SK-N-SH treated with all-trans-retinoic acid at 6 μM for 48 hours (cell line): ENCODE data around the gene ABHD5.

ENCODE experiments used
- ATAC-seq: fragments of 200-7000 bp; cut with Tn5 transposase; 3 replicates; pipeline ENCODE4 v1.9.1; 2020; ENCODE audit warnings: mild to moderate bottlenecking, moderate library complexity
- ARNTL ChIP-seq: fragments of 450-650 bp; formaldehyde crosslinking; IDR thresholded peaks from 2 replicates; pipeline ENCODE4 v1.5.0; 2020; ENCODE audit warnings: low read depth, mild to moderate bottlenecking, moderate library complexity, borderline replicate concordance
- BACH2 ChIP-seq: fragments of 250-450 bp; sonication (Bioruptor Pico); IDR thresholded peaks from 2 replicates; pipeline ENCODE4 v1.9.0; 2021; ENCODE audit warnings: mild to moderate bottlenecking, borderline replicate concordance
- CSDC2 ChIP-seq: fragments of 250-450 bp; sonication (Bioruptor Pico); IDR thresholded peaks from 2 replicates; pipeline ENCODE4 v1.5.0; 2020; ENCODE audit warnings: mild to moderate bottlenecking, moderate library complexity
- CSRNP3 ChIP-seq: fragments of 250-450 bp; sonication (Bioruptor Pico); IDR thresholded peaks from 2 replicates; pipeline ENCODE4 v1.5.1; 2021; ENCODE audit warnings: mild to moderate bottlenecking, moderate library complexity
- ESRRG ChIP-seq: fragments of 250-450 bp; sonication (Bioruptor Pico); IDR thresholded peaks from 2 replicates; pipeline ENCODE4 v1.6.1; 2021; ENCODE audit warnings: mild to moderate bottlenecking
- GLIS3 ChIP-seq: fragments of 250-450 bp; sonication (Bioruptor Pico); IDR thresholded peaks from 2 replicates; pipeline ENCODE4 v1.5.0; 2020; ENCODE audit warnings: mild to moderate bottlenecking, moderate library complexity
- ISL1 ChIP-seq: fragments of 250-450 bp; sonication (Bioruptor Pico); IDR thresholded peaks from 2 replicates; pipeline ENCODE4 v2.1.2; 2022; ENCODE audit warnings: mild to moderate bottlenecking, moderate library complexity
- OSR1 ChIP-seq: fragments of 250-450 bp; sonication (Bioruptor Pico); IDR thresholded peaks from 2 replicates; pipeline ENCODE4 v1.8.0; 2022; ENCODE audit warnings: moderate library complexity, mild to moderate bottlenecking, inconsistent platforms
- PATZ1 ChIP-seq: fragments of 250-450 bp; sonication (Bioruptor Pico); IDR thresholded peaks from 2 replicates; pipeline ENCODE4 v1.8.0; 2020; ENCODE audit warnings: mild to moderate bottlenecking, moderate library complexity, borderline replicate concordance
- PPARA ChIP-seq: fragments of 250-450 bp; sonication (Bioruptor Pico); IDR thresholded peaks from 2 replicates; pipeline ENCODE4 v1.5.0; 2020; ENCODE audit warnings: mild to moderate bottlenecking, borderline replicate concordance
- RARB ChIP-seq: fragments of 250-450 bp; sonication (Bioruptor Pico); IDR thresholded peaks from 2 replicates; pipeline ENCODE4 v1.8.0; 2021; ENCODE audit warnings: mild to moderate bottlenecking, moderate library complexity
- TCF4 ChIP-seq: fragments of 250-450 bp; sonication (Bioruptor Pico); IDR thresholded peaks from 2 replicates; pipeline ENCODE4 v1.8.0; 2021; ENCODE audit warnings: mild to moderate bottlenecking, moderate library complexity, borderline replicate concordance
- TOX ChIP-seq: fragments of 250-450 bp; sonication (Bioruptor Pico); IDR thresholded peaks from 2 replicates; pipeline ENCODE4 v1.8.0; 2021; ENCODE audit warnings: mild to moderate bottlenecking, moderate library complexity, borderline replicate concordance
- TSHZ2 ChIP-seq: fragments of 250-450 bp; sonication (Bioruptor Pico); IDR thresholded peaks from 2 replicates; pipeline ENCODE4 v1.5.0; 2020; ENCODE audit warnings: mild to moderate bottlenecking, moderate library complexity
- ZC3H10 ChIP-seq: fragments of 250-450 bp; sonication (Bioruptor Pico); IDR thresholded peaks from 2 replicates; pipeline ENCODE4 v1.5.1; 2021; ENCODE audit warnings: mild to moderate bottlenecking, moderate library complexity
- ZFP3 ChIP-seq: fragments of 250-450 bp; sonication (Bioruptor Pico); IDR thresholded peaks from 2 replicates; pipeline ENCODE4 v1.5.0; 2020; ENCODE audit warnings: mild to moderate bottlenecking, moderate library complexity
- ZNF565 ChIP-seq: fragments of 450-650 bp; formaldehyde crosslinking; conservative IDR thresholded peaks from 2 replicates; pipeline ENCODE4 v1.5.0; 2020; ENCODE audit warnings: low read depth, mild to moderate bottlenecking, moderate library complexity
- ZNF70 ChIP-seq: fragments of 450-650 bp; formaldehyde crosslinking; IDR thresholded peaks from 2 replicates; pipeline ENCODE4 v1.5.0; 2020; ENCODE audit warnings: mild to moderate bottlenecking, moderate library complexity
- ZNF8 ChIP-seq: fragments of 450-650 bp; formaldehyde crosslinking; IDR thresholded peaks from 2 replicates; pipeline ENCODE4 v1.5.0; 2020; ENCODE audit warnings: mild to moderate bottlenecking, moderate library complexity

The ABHD5 gene

DNA sequence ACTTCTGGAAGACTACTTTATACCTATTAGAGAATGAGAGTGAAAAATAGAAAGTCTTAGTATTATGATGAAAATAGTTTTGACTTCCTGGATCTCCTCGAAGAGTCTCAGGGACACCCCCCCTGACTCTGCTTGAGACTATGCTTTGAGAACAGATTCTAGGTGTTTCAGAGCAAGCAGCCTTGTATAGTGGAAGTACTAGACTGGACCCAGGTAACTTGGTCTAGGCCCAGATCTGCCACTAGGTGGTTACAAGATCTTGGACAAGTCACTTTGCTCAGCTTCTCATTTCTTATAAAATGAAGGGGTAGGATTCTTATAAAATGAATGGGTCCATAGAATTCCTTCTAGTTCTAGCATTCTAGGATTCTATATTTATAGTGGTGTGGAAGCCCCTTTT is 9.1 kb downstream of the ABHD5 start:
- TF ChIP-seq CSRNP3 (CRISPR knock-in tag) = no peak
- no peak for TF ChIP-seq OSR1 (CRISPR knock-in tag)
- TF ChIP-seq ZNF565 (CRISPR knock-in tag) = no peak
- TF ChIP-seq TSHZ2 (CRISPR knock-in tag) = no peak
- peak; percentile 38; the same call in 1 of the 3 replicates for ATAC-seq

GRCh38 chr3:43704697-43705096 is 14.0 kb downstream of the ABHD5 start:
- TF ChIP-seq RARB (CRISPR knock-in tag) = no peak
- TF ChIP-seq GLIS3 (CRISPR knock-in tag) = no peak
- TF ChIP-seq CSDC2 = no peak
- no peak for TF ChIP-seq ISL1 (CRISPR knock-in tag)
- no peak for TF ChIP-seq OSR1 (CRISPR knock-in tag)
- TF ChIP-seq PATZ1 (CRISPR knock-in tag) = no peak
- no peak for TF ChIP-seq ZNF70 (CRISPR knock-in tag)
- no peak for TF ChIP-seq ARNTL
- no peak for ATAC-seq

DNA sequence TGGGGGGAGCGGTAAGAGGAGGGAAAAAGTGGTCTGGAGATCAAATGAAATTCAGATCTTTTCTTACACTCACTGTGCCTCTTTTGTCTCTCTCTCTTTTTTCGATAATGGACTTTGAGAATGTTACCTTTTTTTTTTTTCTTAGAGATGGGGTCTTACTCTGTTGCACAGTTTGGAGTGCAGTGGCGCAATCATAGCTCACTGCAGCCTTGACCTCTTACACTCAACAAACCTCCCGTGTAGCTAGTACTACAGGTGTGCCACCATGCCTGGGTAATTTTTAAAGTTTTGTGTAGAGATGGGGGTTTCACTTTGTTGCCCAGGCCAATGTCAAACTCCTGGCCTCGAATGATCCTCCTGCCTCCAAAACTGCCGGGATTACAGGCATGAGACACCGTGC is 15.6 kb downstream of the ABHD5 start:
- ATAC-seq = no peak
- no peak for TF ChIP-seq PPARA (CRISPR knock-in tag)
- no peak for TF ChIP-seq CSRNP3 (CRISPR knock-in tag)
- TF ChIP-seq TSHZ2 (CRISPR knock-in tag) = no peak
- no peak for TF ChIP-seq CSDC2
- TF ChIP-seq ISL1 (CRISPR knock-in tag) = no peak

DNA sequence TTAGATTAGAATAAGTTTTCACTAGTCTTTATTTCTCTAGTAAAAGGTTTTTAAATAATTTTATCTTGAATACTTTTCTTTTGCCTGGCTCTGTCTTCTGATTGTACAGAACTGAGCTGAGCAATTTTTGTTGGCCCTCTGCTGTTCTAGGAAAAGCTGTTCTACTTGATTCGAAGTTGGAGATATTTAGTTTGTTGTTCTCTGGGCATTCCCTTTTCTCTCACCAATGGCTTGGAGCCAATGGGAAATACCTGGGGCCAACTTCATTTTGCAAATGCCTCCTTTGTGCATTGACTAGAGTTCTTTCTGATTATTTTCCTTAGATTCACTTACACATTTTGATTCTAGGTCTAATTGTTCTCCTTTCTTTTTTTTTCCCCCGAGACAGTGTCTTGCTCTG is 16.5 kb downstream of the ABHD5 start:
- TF ChIP-seq TOX (CRISPR knock-in tag) (no peak), OSR1 (CRISPR knock-in tag) (no peak), ZC3H10 (CRISPR knock-in tag) (no peak), ISL1 (CRISPR knock-in tag) (no peak), ESRRG (CRISPR knock-in tag) (no peak), BACH2 (no peak), PATZ1 (CRISPR knock-in tag) (no peak), CSRNP3 (CRISPR knock-in tag) (no peak), CSDC2 (no peak), TCF4 (CRISPR knock-in tag) (no peak), ZFP3 (CRISPR knock-in tag) (no peak), ZNF8 (CRISPR knock-in tag) (no peak)
- no peak for ATAC-seq
